ENCODE data around the gene SUCNR1.
A peak's percentile ranks its signal among the peaks of the same experiment; 100 is the strongest.
"Not testable (repeated sequence)": the region's sequence is repeated elsewhere in the genome, so short reads cannot be mapped to it uniquely, and the experiment has no call there.

SUCNR1 gene, protein sequence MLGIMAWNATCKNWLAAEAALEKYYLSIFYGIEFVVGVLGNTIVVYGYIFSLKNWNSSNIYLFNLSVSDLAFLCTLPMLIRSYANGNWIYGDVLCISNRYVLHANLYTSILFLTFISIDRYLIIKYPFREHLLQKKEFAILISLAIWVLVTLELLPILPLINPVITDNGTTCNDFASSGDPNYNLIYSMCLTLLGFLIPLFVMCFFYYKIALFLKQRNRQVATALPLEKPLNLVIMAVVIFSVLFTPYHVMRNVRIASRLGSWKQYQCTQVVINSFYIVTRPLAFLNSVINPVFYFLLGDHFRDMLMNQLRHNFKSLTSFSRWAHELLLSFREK

GRCh38 chr3:151873398-151873797, at the start of gene SUCNR1:
Gene SUCNR1, plus strand, starts transcription at chr3:151873643. Its CDS starts 6,250 bp downstream, at chr3:151879893.
- no peak for DNase-seq

DNA sequence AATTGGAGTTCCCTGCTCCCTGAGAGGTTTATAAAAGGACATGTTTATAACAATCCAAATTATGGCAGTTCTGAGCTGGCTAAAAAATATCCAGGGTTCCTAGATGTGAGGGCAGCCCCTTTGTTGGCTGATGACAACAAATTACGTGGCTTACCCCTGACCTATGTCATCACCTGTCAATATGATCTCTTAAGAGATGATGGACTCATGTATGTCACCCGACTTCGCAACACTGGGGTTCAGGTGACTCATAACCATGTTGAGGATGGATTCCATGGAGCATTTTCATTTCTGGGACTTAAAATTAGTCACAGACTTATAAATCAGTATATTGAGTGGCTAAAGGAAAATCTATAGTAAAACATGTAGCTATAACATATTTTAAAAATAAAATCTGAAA, 45.6 kb upstream of the SUCNR1 start:
- DNase-seq: no peak

DNA sequence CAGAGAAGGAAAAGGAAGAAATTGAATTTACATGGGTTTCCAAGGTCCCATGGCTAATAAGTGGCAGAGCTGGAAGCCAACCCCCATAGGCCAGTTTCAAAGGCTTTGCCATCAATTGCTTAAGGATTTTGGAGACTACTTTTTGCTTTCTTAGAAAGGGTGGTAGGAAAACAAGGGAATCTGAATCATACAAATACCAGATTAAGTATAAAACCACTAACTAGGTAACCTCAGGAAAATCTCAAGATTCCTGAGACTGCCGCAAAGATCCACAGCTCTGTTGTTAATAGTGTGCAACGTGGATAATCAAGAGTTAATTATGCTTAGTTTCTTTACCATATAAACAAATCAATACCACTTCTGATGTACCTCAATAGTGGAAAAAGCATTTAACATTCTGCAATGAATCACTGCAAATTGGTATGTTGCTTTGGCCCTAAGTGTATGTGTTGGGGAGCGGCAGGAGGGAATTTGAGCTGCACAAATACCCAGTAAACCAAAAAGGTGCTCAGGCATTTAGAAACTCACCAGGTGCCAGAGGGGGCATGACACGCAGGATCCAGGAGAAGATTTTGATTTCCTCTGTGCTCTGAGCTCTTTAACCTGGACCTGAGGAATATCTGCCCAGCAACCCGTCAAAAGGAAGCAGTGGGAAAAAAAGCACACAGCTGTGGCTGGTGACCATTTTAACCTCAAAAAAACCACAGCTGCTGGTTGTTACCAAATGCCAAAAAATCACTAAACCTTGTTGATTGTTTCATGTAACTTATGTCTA, 37.5 kb upstream of the SUCNR1 start:
- DNase-seq: no peak

GRCh38 chr3:151837057-151837456, 36.4 kb upstream of the SUCNR1 start:
- no peak for DNase-seq

DNA sequence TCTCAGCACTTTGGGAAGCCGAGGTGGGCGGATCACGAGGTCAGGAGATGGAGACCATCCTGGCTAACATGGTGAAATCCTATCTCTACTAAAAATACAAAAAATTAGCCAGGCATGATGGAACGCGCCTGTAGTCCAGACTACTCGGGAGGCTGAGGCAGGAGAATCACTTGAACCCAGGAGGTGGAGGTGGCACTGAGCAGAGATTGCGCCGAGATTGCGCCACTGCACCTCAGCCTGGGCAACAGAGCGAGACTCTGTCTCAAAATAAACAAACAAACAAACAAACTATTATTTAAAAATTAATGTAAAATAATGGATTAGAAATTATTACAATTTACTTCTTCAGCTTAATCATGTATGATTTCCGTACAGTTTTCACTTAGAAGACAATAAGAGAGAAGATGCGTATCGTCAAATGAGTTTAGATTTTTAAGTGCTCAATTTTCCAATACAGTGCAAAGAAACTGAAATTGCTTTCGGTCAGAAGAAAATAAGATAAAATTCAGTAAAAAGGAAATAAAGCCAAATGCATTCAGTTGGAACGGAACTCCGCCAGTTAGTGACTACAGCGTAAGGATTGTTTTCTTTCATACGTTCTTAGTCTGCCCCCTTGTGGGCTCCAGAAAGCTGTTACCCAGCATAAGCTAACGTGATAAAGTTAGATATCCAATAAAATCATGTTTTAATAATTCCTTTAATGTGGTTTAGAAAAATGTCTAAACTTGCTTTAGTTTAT, 34.7 kb upstream of the SUCNR1 start:
- DNase-seq: peak; percentile 70

- no peak for DNase-seq
Measured at GRCh38 chr3:151839313-151839631, 34.2 kb upstream of the SUCNR1 start.

DNA sequence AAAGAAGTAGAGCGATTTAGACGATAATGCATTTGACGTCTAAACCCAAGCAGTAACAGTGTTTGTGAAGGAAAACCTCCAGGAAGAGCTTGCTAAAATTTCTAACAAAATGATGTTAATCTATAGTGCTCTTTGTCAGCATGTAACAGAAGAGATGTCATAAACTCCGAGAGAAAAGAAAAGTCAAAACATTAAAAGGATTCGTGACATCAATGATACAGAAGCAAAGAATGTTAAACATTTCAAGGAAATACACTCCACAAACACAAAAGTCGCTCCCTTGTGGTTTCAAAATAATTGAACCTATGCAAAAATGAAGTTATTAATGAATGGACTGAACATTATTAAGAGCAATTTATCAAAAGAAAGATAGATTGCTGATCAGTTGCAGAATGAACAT, 31.6 kb upstream of the SUCNR1 start:
- no peak for DNase-seq

DNA sequence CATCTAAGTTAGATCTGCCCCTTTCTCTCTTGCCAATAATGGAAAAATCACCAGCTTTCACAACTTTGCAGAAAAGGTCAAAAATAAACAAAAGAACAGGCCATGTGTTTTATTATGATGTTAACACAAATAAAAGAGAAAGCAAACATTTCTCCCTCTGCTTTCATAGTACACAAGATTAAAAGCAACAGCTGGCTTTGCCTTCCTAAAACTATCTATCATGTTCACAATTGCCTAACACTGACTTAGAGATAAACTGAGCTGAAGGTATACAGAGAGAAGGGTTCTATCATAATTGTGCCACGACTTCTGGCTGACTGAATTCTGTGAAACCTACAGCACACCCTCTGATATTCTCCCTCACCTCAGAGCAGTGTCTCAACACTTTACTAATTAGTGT, 30.2 kb upstream of the SUCNR1 start:
- no peak for DNase-seq

- DNase-seq: no peak
Measured at GRCh38 chr3:151845306-151845905, 28.0 kb upstream of the SUCNR1 start.

DNA sequence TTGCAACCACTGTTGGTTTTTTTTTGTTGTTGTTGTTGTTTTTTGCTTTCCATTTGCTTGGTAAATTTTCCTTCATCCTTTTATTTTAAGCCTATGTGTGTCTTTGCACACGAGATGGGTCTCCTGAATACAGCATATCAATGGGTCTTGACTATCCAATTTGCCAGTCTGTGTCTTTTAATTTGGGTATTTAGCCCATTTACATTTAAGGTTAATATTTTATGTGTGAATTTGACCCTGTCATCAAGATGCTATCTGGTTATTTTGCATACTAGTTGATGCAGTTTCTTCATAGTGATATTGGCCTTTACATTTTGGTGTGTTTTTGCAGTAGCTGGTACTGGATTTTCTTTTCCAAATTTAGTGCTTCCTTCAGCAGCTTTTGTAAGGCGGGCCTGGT, 23.4 kb upstream of the SUCNR1 start:
- DNase-seq: not testable (repeated sequence)

DNA sequence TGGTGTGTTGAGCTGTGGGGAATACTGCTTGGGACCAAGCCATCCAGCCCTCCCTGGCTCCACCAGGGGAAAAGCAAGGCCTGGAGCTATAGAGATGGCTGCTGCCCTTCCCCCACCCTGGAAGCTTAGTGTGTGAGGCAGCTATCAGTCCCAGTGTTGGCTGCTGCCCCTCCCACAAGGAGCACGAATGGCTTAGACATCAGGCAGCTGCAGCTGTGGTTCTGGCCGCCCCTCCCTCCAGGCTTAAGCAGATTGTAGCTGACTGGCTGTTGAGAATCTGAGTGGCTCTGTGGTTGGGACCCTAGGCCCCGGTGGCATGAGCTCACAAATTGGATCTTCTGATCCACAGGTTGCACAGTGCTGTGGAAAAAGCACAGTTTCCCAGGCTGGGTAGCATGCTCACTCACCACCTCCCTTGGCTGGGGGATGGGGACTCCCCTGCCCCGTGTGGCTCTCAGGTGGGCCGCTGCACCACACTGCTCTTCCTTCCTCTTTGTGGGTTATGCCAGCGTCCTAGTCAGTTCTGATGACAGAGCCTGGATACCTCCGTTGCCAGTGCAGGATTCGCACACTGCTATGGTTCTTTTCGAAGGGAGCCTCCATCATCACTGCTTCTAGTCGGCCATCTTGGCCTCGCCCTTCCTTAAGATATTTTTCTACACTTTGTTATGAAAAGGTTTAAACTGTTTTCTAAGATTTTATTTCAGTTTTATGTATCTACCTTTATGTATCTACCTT, 21.2 kb upstream of the SUCNR1 start:
- DNase-seq: no peak

DNA sequence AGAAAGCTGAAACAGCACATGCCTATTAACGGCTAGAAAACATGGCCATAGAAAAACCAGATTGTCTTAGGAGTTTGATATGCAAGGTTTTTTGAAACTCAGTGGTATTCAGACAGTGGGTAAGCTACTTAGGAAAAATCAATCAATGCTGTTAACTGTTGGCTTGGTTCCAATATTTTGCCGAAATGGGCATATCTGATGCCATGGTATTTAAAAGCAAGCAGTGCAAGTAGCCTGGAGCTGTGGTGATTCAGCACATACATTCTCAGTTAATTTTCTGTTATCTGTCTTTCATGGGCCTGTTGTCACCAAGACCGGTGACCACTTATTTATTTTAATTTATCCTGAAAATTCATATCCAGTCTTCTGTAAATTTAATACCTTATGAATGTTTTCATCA, 17.3 kb upstream of the SUCNR1 start:
- no peak for DNase-seq

- no peak for DNase-seq
Measured at GRCh38 chr3:151856641-151857040, 16.8 kb upstream of the SUCNR1 start.

- no peak for DNase-seq
Measured at GRCh38 chr3:151859233-151859673, 14.2 kb upstream of the SUCNR1 start.

GRCh38 chr3:151859905-151860304, 13.5 kb upstream of the SUCNR1 start:
- DNase-seq: no peak

- DNase-seq: no peak
Measured at GRCh38 chr3:151863611-151864010, 9.8 kb upstream of the SUCNR1 start.

DNA sequence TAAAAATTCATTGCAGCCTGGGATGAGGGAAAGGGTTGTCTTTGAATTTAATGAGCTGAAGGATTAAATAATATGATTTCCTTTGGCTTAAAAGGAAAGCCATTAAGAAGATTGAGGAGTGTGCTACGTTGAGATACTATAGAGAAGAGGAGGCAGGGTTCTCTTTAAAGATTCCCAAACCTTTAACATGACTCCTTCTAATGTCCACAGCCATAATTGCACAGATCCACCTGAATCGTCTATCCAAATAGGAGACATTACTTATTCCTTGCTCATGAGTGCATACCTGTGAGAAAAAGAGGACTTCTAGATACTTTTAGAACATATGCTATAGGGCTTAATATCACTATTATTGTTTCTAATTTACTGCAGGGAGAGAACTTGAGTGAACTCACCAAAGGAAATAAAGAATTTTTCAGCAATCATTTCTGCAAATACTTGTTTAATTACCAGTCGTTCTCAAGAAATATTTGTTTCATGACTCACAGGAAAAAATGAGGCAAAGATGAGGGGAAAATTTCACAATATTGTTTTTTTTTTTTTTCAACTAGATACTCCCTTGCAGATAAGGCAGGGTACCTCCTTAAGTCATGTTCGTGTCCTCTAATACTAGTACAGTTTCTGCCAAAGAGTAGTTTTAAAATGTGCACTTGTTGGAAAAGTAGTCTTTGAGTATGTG, 8.9 kb upstream of the SUCNR1 start:
- no peak for DNase-seq

- DNase-seq: no peak
Measured at GRCh38 chr3:151866711-151867410, 6.6 kb upstream of the SUCNR1 start.

- DNase-seq: no peak
Measured at GRCh38 chr3:151867666-151868065, 5.8 kb upstream of the SUCNR1 start.

GRCh38 chr3:151869181-151869580, 4.3 kb upstream of the SUCNR1 start:
- DNase-seq: no peak
